ENCODE data around the gene WDR70. TPM values are rescaled to one million over a fixed set of nuclear protein-coding genes. Genes with fewer than 3 reads are reported as not detected.

WDR70 gene
- total and polyA plus RNA-seq, 2 of the 8 experiments (the other 6 are each of a cell fraction or from before 2014, with no cell fraction given) = 10.6 to 37.4 TPM

- H3K23ac ChIP-seq (ENCODE audit: insufficient read length) = no peak overlapping the region
- H3K18ac ChIP-seq (ENCODE audit: extremely low read depth, low read length) = no peak overlapping the region
- no peak overlapping the region for H3K56ac ChIP-seq (replicated peaks; ENCODE audit: insufficient read length, low read depth, low read length)
- H3K4me2 ChIP-seq (ENCODE audit: insufficient read depth in 1 of 2, low read depth in 2 of 2, low read length in 2 of 2) = no peak overlapping the region
- no peak overlapping the region for H3K4me3 ChIP-seq (ENCODE audit: extremely low read depth in 1 of 4, insufficient read depth in 2 of 4, low read depth in 3 of 4, low read length in 4 of 4)
- H2BK5ac ChIP-seq (ENCODE audit: low read depth, low read length) = no peak overlapping the region
- H3K14ac ChIP-seq (ENCODE audit: insufficient read length) = no peak overlapping the region
- no peaks in the 10 kb centered on the region for H3K79me2 ChIP-seq (ENCODE audit: control insufficient read depth in 1 of 2, insufficient read depth in 2 of 2, low read length in 2 of 2)
- no peak overlapping the region for H2BK20ac ChIP-seq (ENCODE audit: low read length)
- no peak overlapping the region for H2BK15ac ChIP-seq (ENCODE audit: low read length)
- no peak overlapping the region for H3K4ac ChIP-seq (replicated peaks; ENCODE audit: insufficient read length, low read depth, low read length)
- 78% methylated on average over 2 of the region's 2 CpGs; no CpG with 5 or more reads in 1 of the 2 experiments for WGBS, 2 experiments (ENCODE audit: extremely low coverage in 1 of 2, insufficient coverage in 1 of 2, insufficient read length in 1 of 2, insufficient replicate concordance in 2 of 2, low coverage in 1 of 2, low lambda C conversion rate in 2 of 2, missing lambda C conversion rate in 1 of 2)
- H3K9me3 ChIP-seq (ENCODE audit: insufficient read depth in 2 of 2, low read depth in 1 of 2, low read length in 1 of 2) = no peaks in the 10 kb centered on the region
- H2AFZ ChIP-seq (ENCODE audit: low read length) = no peak overlapping the region
- H3K27ac ChIP-seq (ENCODE audit: low read depth, low read length) = no peak overlapping the region
- H3K4me1 ChIP-seq (replicated peaks in 1 of 4; ENCODE audit: control insufficient read depth in 3 of 4, insufficient read depth in 4 of 4, low read length in 3 of 4) = no peaks in the 10 kb centered on the region; a peak in 1 of 7 replicates
- no peak overlapping the region for H4K8ac ChIP-seq (ENCODE audit: extremely low read depth, insufficient read depth, low read length)
- H4K91ac ChIP-seq (replicated peaks; ENCODE audit: insufficient read length, low read length) = no peak overlapping the region
- no peaks in the 10 kb centered on the region for H3K79me1 ChIP-seq (ENCODE audit: low read depth, low read length)
- H3K23me2 ChIP-seq (ENCODE audit: low read depth, low read length) = no peaks in the 10 kb centered on the region
- no peak for FAIRE-seq
- no peaks in the 10 kb centered on the region for H3K27me3 ChIP-seq (replicated peaks in 1 of 4; ENCODE audit: control insufficient read depth in 3 of 4, extremely low read depth in 1 of 4, insufficient read depth in 3 of 4, low read length in 3 of 4)
- H2BK120ac ChIP-seq (replicated peaks; ENCODE audit: low read depth, low read length) = no peak overlapping the region
- DNase-seq (ENCODE audit: low read depth in 1 of 2, low spot score in 2 of 2) = no peak
- ChIA-PET CTCF (ENCODE audit: partially characterized antibody) (no interaction called here), POLR2A (ENCODE audit: partially characterized antibody) (no interaction called here)
- no peaks in the 10 kb centered on the region for H4K20me1 ChIP-seq (replicated peaks in 1 of 2; ENCODE audit: control insufficient read depth in 1 of 2, insufficient read depth in 2 of 2, low read length in 2 of 2)
- H4K5ac ChIP-seq (ENCODE audit: insufficient read length, low read depth, low read length) = no peak overlapping the region
- H3K9ac ChIP-seq (replicated peaks in 1 of 4; ENCODE audit: extremely low read depth in 1 of 4, low read depth in 3 of 4, low read length in 3 of 4) = no peak overlapping the region
- no peak overlapping the region for H2BK12ac ChIP-seq (ENCODE audit: low read depth, low read length)
- H3K36me3 ChIP-seq (ENCODE audit: control insufficient read depth in 2 of 4, insufficient read depth in 4 of 4, low read length in 3 of 4) = no peaks in the 10 kb centered on the region
- TF ChIP-seq PHF8 (conservative IDR thresholded peaks at IDR 0.05; ENCODE audit: low read depth, low read length) (no peak), HDAC2 (IDR thresholded peaks at IDR 0.05; ENCODE audit: borderline replicate concordance in 1 of 2, low read depth in 2 of 2, low read length in 2 of 2) (no peak), EGR1 (IDR thresholded peaks at IDR 0.05; ENCODE audit: borderline replicate concordance, low read depth, low read length) (no peak), RXRA (IDR thresholded peaks at IDR 0.05; ENCODE audit: insufficient read depth, low read depth, low read length) (no peak), YY1 (IDR thresholded peaks at IDR 0.05; ENCODE audit: low read depth, low read length) (no peak), JUND (IDR thresholded peaks at IDR 0.05; ENCODE audit: low read length) (no peak), BCL11A (IDR thresholded peaks at IDR 0.05; ENCODE audit: low read depth in 2 of 2, low read length in 2 of 2) (no peak), SP4 (IDR thresholded peaks at IDR 0.05; ENCODE audit: low read length) (no peak), CHD2 (IDR thresholded peaks at IDR 0.05; ENCODE audit: low read length) (no peak), CREB1 (IDR thresholded peaks at IDR 0.05) (no peak), TEAD4 (IDR thresholded peaks at IDR 0.05; ENCODE audit: low read depth, low read length) (no peak)
- TF ChIP-seq, protein P1, sequence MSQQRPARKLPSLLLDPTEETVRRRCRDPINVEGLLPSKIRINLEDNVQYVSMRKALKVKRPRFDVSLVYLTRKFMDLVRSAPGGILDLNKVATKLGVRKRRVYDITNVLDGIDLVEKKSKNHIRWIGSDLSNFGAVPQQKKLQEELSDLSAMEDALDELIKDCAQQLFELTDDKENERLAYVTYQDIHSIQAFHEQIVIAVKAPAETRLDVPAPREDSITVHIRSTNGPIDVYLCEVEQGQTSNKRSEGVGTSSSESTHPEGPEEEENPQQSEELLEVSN (IDR thresholded peaks at IDR 0.05) = no peak
- H2AK5ac ChIP-seq (ENCODE audit: low read depth, low read length) = no peak overlapping the region
These were observed 192.9 kb downstream of the WDR70 start for GRCh38 chr5:37571985-37572384.
